K562 (cell line): ENCODE data around the gene JAG2.

ENCODE experiments used
- BCL6 ChIP-seq: fragments of 250-450 bp; sonication (Bioruptor Pico); IDR thresholded peaks from 2 replicates; pipeline ENCODE4 v1.4.0; 2020
- KDM2B ChIP-seq: fragments of 250-450 bp; sonication (Bioruptor Pico); IDR thresholded peaks from 2 replicates; pipeline ENCODE4 v1.8.0; 2021; ENCODE audit warnings: mild to moderate bottlenecking, moderate library complexity
- RNF2 ChIP-seq: sonication (generic); IDR thresholded peaks from 2 replicates; pipeline ENCODE4 v1.6.1; 2016
- TF ChIP-seq, protein P1 (sequence below): sonication (generic); formaldehyde crosslinking; IDR thresholded peaks from 2 replicates; pipeline ENCODE4 v1.8.0; 2022; ENCODE audit warnings: mild to moderate bottlenecking, missing genetic modification reagents
- TF ChIP-seq, protein P2 (sequence below): fragments of 450-650 bp; IDR thresholded peaks from 2 replicates; pipeline ENCODE4 v1.7.1; 2018; ENCODE audit warnings: mild to moderate bottlenecking, low read depth; ENCODE audit not compliant: partially characterized antibody
- TF ChIP-seq, protein P3 (sequence below): IDR thresholded peaks from 3 replicates; pipeline ENCODE4 v1.6.1; 2011; ENCODE audit warnings: borderline replicate concordance, mild to moderate bottlenecking; ENCODE audit not compliant: insufficient read length, insufficient read depth

DNA sequence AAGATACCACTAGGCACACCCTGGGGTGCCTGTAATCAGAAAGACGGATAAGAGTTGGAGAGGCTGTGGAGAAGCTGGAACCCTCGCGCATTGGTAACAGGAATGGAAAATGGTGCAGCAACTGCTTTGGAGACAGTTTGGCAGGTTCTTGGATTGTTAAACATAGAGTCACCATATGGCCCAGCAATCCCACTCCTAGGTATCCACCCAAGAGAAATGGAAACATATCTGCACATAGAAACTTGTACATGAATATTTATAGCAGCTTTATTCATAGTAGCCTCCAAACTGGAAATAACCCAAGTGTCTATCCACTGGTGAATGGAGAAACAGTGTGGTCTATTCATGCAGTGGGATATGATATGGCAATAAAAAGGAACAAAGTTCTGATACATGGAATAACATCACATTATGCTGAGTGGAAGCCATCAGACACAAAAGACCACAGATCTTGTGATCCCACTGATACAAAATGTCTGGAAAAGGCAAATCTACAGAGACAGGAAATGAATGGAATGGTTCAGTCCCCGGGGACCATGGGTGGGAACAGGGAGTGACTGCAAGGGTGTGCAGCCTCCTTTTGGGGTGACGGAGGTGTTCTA lies 45.4 kb downstream of the JAG2 start:
- TF ChIP-seq RNF2 (no peak), BCL6 (no peak), KDM2B (no peak)
- TF ChIP-seq, protein P1, sequence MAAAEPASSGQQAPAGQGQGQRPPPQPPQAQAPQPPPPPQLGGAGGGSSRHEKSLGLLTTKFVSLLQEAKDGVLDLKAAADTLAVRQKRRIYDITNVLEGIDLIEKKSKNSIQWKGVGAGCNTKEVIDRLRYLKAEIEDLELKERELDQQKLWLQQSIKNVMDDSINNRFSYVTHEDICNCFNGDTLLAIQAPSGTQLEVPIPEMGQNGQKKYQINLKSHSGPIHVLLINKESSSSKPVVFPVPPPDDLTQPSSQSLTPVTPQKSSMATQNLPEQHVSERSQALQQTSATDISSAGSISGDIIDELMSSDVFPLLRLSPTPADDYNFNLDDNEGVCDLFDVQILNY, result no peak
- TF ChIP-seq, protein P2, sequence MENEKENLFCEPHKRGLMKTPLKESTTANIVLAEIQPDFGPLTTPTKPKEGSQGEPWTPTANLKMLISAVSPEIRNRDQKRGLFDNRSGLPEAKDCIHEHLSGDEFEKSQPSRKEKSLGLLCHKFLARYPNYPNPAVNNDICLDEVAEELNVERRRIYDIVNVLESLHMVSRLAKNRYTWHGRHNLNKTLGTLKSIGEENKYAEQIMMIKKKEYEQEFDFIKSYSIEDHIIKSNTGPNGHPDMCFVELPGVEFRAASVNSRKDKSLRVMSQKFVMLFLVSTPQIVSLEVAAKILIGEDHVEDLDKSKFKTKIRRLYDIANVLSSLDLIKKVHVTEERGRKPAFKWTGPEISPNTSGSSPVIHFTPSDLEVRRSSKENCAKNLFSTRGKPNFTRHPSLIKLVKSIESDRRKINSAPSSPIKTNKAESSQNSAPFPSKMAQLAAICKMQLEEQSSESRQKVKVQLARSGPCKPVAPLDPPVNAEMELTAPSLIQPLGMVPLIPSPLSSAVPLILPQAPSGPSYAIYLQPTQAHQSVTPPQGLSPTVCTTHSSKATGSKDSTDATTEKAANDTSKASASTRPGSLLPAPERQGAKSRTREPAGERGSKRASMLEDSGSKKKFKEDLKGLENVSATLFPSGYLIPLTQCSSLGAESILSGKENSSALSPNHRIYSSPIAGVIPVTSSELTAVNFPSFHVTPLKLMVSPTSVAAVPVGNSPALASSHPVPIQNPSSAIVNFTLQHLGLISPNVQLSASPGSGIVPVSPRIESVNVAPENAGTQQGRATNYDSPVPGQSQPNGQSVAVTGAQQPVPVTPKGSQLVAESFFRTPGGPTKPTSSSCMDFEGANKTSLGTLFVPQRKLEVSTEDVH, result no peak
- TF ChIP-seq, protein P3, sequence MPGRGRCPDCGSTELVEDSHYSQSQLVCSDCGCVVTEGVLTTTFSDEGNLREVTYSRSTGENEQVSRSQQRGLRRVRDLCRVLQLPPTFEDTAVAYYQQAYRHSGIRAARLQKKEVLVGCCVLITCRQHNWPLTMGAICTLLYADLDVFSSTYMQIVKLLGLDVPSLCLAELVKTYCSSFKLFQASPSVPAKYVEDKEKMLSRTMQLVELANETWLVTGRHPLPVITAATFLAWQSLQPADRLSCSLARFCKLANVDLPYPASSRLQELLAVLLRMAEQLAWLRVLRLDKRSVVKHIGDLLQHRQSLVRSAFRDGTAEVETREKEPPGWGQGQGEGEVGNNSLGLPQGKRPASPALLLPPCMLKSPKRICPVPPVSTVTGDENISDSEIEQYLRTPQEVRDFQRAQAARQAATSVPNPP, result no peak
